Left lung (tissue), 10 donors: ENCODE measurements around the gene SYT11. TPM values are rescaled to one million over a fixed set of nuclear protein-coding genes. Genes with fewer than 3 reads are reported as not detected.
"Not testable (repeated sequence)": the region's sequence is repeated elsewhere in the genome, so short reads cannot be mapped to it uniquely, and the experiment has no call there.

Source experiments
- ATAC-seq: fragments of 200-7000 bp; cut with Tn5 transposase; one replicate; pipeline ENCODE4 v1.9.1; 2020; ENCODE audit warnings: moderate library complexity
- DNase-seq, 4 donors: peaks; one replicate each; pipeline ENCODE4 v3.0.0-alpha.2; 2013 to 2020
- H3K27ac ChIP-seq, 2 donors: fragments of 200-600 bp; sonication (generic) in 1 of 2; one replicate each; pipeline versions ENCODE4 v1.5.0 to v1.8.0; 2020 to 2021
- H3K27me3 ChIP-seq, 2 donors: fragments of 200-600 bp; sonication (generic) in 1 of 2; one replicate each; pipeline versions ENCODE4 v1.5.0 to v1.8.0; 2020 to 2021
- H3K36me3 ChIP-seq, 2 donors: fragments of 200-600 bp; sonication (generic) in 1 of 2; one replicate each; pipeline versions ENCODE4 v1.5.0 to v1.8.0; 2020 to 2021
- H3K4me1 ChIP-seq, 2 donors: fragments of 200-600 bp; one replicate each; pipeline ENCODE4 v1.8.0; 2021
- H3K4me3 ChIP-seq, 2 donors: fragments of 200-600 bp; sonication (generic) in 1 of 2; one replicate each; pipeline versions ENCODE4 v1.5.0 to v1.8.0; 2020 to 2021; ENCODE audit warnings: mild to moderate bottlenecking in 1 of 2
- H3K9me3 ChIP-seq, 2 donors: fragments of 200-600 bp; sonication (generic) in 1 of 2; one replicate each; pipeline versions ENCODE4 v1.5.0 to v1.8.0; 2020 to 2021
- CTCF ChIP-seq, 2 donors: fragments of 200-600 bp; sonication (generic) in 1 of 2; IDR thresholded peaks; one replicate each; pipeline versions ENCODE4 v1.5.0 to v1.8.0; 2021; ENCODE audit warnings: antibody characterized with exemption in 2 of 2
- intact Hi-C, 2 donors: fragments of 100-400 bp; cut with DNase I; formaldehyde crosslinking; loops; one replicate each; pipeline versions ENCODE4 v1.11.2 to v1.14.2; 2022
- polyA plus RNA-seq, 6 donors: library from polyadenylated mRNA; unstranded; fragments of 120-200 nt; gene quantifications; one replicate each; pipeline ENCODE4 v1.2.1, GENCODE V29; 2013; ENCODE audit not compliant: insufficient read length in 6 of 6
- total RNA-seq, 2 donors: library from RNA; stranded (reverse); fragmentation: NEBNext Ultra II Directional; extraction: Animal tissue kit (Norgen Biotek cat#: 25700); gene quantifications; one replicate each; pipeline ENCODE4 v1.2.1, GENCODE V29; 2021
- donor health status: DM: no; HTN: yes; CAD: no.
- donor health status: DM: no; HTN: no; CAD: no.

SYT11 gene
- total and polyA plus RNA-seq, 8 donors, result 10.7 to 13.8 (median 12.1) TPM

- Histone ChIP-seq H3K9me3 (no peaks in the 10 kb centered on the region), H3K36me3 (peaks cover 0 to 54% of the 10 kb centered on the region in 2 donors), H3K4me3 (no peak overlapping the region), H3K27me3 (no peaks in the 10 kb centered on the region), H3K27ac (no peak overlapping the region), H3K4me1 (no peaks in the 10 kb centered on the region)
- DNase-seq (no peak), ATAC-seq (no peak)
- no peak for TF ChIP-seq CTCF (IDR thresholded peaks at IDR 0.05)
- intact Hi-C loops, result no loop called here
These were observed 31.9 kb upstream of the SYT11 start for GRCh38 chr1:155827450-155827849.

GRCh38 chr1:155831279-155831976 lies 27.9 kb upstream of the SYT11 start:
- H3K27ac ChIP-seq, result no peak overlapping the region
- intact Hi-C loops, result no loop called here
- peaks cover 0 to 10% of the 10 kb centered on the region in 2 donors for H3K4me1 ChIP-seq
- DNase-seq, result no peak
- H3K4me3 ChIP-seq, result no peak overlapping the region
- TF ChIP-seq CTCF (IDR thresholded peaks at IDR 0.05), result no peak
- no peaks in the 10 kb centered on the region for H3K27me3 ChIP-seq
- ATAC-seq, result no peak
- H3K9me3 ChIP-seq, result no peaks in the 10 kb centered on the region
- peaks cover 0 to 14% of the 10 kb centered on the region in 2 donors for H3K36me3 ChIP-seq

GRCh38 chr1:155833665-155834295 lies 25.6 kb upstream of the SYT11 start:
- no peak overlapping the region for H3K27ac ChIP-seq
- no peak for ATAC-seq

GRCh38 chr1:155834296-155834926 lies 25.0 kb upstream of the SYT11 start:
- Histone ChIP-seq H3K4me3 (no peak overlapping the region), H3K27ac (no peak overlapping the region), H3K27me3 (no peaks in the 10 kb centered on the region), H3K4me1 (peaks cover 0 to 10% of the 10 kb centered on the region in 2 donors), H3K36me3 (no peaks in the 10 kb centered on the region), H3K9me3 (no peaks in the 10 kb centered on the region)
- ATAC-seq (peak; percentile 26), DNase-seq (no peak)
- intact Hi-C loops, result no loop called here
- no peak for TF ChIP-seq CTCF (IDR thresholded peaks at IDR 0.05)

More at GRCh38 chr1:155833665-155834295, 25.6 kb upstream of the SYT11 start:
- no peak for DNase-seq
- Histone ChIP-seq H3K36me3 (no peaks in the 10 kb centered on the region), H3K9me3 (no peaks in the 10 kb centered on the region), H3K4me1 (peaks cover 0 to 10% of the 10 kb centered on the region in 2 donors), H3K27me3 (no peaks in the 10 kb centered on the region), H3K4me3 (no peak overlapping the region)
- no peak for TF ChIP-seq CTCF (IDR thresholded peaks at IDR 0.05)
- intact Hi-C loops, result no loop called here

- intact Hi-C loops, H3K9me3 ChIP-seq, DNase-seq, H3K4me1 ChIP-seq, ATAC-seq, H3K4me3 ChIP-seq, H3K27ac ChIP-seq, H3K36me3 ChIP-seq, H3K27me3 ChIP-seq: not testable (repeated sequence)
These were observed 24.4 kb upstream of the SYT11 start for GRCh38 chr1:155834927-155835399.
